HG02938 (cell line): ENCODE measurements around the gene ABCA4.
A peak's percentile ranks its signal among the peaks of the same experiment; 100 is the strongest.

ENCODE experiments used
- ATAC-seq: cut with Tn5 transposase; IDR thresholded peaks from one replicate; pipeline ENCODE4 v1.9.1; 2021; ENCODE audit warnings: mild to moderate bottlenecking, moderate library complexity; ENCODE audit not compliant: unreplicated experiment

Gene ABCA4

DNA sequence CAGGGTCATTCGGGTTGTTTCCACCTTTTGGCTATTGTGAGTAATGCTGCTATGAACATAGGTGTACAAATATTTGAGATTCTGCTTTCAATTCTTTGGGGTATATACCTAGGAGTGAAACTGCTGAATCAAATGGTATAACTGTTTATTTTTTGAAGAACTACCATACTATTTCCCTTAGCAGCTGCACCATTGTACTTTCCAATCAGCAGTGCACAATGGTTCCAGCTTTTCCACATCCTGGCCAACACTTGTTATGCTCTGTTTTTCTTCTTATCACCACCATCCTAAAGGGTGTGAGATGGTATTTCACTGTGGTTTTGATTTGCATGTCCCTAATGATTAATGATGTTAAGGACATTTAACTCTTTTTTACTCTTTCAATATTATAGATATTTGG is 3.6 kb upstream of the ABCA4 start:
- no peak for ATAC-seq

DNA sequence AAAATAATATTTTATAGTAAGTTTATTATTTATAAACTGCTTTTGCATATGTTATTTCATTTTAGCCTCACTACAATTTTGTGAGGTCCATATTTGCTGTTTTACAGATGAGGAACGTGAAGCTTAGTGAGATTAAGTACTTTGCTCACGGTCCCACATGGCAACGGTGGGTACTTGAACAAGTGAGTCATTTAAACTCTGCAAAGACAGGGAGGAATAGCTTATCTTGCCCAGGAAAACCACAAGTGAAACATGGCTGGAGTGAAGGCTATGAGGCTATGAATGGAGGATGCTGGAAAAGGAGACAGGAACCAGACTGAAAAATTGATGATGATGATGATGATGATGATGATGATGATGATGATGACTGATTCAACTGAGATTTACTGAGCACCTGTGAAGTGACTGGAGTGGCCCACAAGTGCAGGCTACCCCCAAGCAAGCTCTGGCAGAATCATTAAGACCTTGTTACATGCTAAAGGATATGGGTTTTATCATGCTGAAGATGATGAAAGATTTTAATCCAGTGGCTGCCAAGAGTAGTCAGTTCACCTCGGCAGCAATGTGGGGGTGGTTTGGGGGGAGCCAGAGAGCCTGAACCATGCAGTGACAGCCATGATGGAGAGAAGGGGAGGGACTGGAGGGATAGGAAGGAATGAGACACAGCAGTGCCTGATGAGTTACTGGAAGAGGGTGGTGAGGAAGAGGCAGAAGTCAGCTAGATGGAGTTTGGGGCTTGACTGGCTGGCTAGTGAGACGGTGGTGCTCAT is 1.4 kb upstream of the ABCA4 start:
- no peak for ATAC-seq

DNA sequence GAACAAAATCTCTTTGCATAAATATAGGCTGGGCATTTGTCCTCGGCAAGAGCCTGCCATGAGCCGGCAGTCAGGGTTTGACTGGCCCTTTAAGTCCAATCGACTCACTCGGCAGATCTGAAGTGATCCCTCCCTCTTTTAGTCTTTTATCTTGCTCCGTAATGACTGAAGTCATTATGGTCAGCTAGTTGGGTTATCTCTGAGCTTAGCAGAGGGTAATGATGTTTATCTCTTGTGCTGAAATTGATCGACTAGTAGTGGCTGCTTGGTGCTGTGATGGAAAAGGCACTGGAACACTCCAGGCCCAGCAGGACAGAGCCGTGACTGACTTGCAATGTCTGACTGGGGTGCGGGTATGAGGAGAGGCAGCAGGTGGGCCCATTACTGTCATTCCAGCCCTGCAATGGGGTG is 468 bp upstream of the ABCA4 start:
- ATAC-seq, result no peak

DNA sequence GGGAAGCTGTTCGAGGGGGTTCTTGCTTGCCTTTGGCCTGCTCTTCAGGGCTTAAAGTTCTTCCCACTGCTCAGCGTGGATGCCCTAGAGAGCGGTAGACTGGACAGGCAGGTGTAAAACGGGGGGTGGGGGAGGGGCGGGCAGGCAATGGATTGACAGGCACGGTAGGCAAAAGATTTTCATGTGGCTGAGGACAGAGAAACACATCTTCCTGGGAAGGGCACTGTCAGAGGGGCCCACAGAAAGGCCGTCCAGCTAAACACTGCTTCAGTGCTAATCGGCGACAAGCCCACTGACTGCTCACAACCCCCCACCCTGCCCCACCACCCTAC is 412 bp downstream of the ABCA4 start:
- no peak for ATAC-seq

DNA sequence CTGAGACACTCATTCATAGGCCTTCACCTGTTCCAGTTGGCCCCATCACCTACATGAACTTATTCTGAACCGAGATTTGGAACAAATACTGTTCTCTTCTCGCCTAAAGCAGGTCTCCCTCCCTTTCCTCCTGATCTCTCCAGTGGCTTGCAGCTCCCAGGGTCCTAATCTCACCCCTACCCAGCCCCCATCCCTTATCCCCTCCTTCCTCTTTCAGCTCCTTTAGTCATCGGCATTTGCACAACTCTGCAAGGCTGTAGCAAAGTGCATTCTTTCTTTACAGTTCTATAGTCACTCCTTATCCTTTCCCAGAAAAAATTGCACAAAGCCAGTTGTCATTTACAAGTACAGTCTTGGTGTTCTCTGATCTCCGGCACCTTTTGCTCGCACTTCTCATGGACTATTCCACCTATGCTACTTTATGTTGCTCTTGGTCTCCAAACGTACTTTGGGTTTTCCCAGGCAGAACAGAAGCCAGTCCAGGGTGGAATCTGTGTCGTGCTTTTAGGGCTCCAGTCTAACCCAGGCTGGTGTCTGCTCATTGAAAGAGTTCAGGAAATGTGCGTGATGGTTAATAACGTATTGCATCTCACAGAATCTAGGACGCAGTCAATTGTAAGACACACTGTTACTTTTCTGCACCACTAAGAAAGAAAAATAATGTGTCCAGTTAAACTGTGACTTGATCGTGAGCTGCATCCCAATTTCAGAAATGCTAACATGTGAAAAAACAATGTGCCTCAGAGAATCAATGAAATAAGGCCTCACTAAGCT is 965 bp downstream of the ABCA4 start:
- no peak for ATAC-seq

DNA sequence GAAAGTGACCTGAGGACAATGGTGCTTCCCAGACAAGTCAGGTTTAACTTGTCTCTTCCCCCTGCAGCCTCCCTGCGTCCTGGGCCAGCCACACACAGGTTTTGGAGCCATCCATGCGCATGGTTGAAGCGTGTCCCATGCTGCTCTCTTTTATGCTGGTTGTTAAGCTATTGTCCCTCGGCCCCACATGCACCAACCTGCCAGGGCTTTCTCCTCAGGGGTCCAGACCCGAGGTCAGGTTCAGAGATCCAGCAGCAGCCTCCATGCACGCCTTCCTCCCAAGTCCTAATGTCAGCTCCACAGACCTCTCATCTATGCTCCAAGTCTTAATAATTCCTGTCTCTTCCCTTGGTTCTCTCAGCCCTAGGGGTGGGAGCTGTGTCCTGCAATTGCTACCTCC is 1.6 kb downstream of the ABCA4 start:
- ATAC-seq, result no peak

DNA sequence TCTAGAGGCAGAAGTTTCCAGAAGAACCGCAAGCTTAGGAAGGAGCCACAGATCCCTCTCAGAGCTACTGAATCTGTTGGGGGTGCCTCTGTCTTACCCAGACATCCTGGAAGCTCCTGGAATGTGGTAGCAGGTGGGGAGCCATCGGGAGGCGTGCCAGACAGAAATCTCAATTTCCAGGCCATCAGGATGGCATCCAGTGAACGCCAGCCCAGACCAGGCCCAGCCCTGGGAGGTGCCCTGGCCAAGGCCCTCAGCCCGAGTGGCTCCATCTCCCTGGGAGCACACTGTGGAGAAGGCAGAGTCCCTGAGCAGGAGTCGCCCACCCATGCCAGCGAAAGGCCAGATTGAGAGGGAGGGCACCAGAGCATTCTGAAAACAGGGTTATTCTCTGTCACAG is 2.5 kb downstream of the ABCA4 start:
- ATAC-seq, result no peak

DNA sequence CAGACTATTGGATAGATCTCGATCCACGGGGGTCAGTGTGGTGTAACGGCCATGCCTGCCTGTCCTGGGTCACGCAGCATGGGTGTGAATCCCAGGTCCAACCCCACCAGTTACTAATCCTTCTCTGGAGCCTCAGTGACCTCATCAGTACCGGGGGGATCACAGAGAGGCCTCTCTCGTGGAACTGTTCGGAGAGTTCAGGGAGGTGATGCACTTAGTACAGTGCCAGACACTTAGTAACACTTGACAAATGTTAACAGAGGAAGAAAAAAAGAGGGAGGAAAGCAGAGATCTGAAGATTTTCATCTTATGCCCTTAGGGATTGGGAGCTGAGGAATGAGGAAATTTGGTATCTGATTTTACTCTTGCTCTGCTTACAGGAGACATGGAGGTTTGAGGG is 2.9 kb downstream of the ABCA4 start:
- no peak for ATAC-seq

DNA sequence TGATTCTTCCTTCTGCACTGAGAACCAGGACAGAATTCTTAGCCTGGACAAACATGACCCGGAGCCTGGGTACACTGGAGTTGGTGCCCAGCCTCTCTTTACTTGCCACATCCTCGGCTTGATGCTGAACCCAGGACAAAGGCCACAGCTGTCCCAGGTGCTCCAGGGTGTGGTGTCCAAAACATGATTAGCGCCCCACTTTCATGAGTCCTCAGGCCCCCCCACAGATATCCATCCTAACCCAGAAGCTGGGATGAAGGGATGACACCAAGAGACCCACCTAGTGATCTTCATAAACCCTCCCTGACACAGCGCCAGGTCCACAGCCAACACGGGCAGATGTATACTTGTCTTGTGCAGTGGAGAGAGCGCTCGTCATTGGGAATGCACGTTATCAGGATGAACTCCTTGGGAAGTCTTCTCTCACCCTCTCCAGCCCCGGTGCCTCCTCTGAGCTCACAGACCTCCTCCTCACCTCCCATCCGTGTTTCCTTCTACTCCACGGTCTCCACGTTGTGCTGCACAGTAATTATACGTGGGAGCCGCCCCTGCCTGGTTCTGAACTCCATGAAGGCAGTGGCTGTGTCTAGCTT is 3.6 kb downstream of the ABCA4 start:
- no peak for ATAC-seq

DNA sequence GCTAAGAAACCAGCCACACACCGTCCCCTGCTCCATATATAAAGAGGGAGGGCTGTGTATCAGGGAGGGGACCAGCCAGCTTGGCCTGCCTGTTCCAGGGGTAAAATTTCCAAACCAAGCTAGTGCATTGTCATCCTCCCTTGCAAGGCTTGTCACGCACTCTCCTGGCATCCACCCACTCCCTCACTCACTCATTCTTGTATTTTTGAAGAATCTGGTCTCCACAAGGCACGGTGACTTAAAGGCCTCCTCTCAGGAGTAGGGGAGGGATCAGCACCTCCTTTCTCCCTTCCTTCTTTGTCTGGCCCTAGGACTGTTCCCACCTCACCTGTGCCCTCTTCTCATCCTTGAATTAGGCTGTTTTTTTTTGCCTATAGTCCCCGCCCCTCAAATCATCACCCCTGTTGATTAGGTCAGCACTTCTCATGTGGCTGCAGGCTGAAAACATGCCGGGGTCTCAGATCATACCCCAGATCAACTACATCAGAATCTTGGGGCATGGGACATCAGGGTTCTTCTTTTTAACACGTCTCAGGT is 5.0 kb downstream of the ABCA4 start:
- ATAC-seq, result no peak

DNA sequence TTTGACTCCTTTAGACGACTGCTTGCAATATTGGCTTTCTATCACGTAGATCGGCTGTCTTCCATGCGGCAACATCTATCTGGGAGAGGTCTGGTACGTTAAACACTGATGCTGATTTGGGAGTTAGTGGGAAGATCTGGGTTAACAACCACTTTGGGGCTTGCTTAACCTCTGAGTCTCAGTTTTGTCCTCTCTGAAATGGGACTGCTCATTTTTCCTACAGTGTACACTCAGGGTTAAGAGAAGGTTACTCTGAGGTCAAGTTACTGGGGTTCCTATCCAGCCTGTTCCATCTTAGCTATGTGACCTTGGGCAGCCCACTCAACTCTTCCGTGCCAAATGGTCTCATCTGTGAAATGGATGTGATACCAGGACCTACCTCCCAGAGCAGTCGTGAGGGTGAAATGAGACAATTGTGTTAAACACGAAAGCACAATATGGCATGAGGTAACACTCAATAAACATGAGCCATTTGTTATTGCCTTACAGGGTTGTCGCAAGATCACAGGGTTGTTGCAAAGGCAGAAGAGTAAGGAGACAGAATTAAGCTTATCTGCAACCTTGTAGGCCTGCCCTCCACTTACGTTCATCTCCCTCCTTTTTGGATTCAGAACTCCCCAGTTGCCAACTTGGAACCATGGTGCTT is 5.6 kb downstream of the ABCA4 start:
- no peak for ATAC-seq

DNA sequence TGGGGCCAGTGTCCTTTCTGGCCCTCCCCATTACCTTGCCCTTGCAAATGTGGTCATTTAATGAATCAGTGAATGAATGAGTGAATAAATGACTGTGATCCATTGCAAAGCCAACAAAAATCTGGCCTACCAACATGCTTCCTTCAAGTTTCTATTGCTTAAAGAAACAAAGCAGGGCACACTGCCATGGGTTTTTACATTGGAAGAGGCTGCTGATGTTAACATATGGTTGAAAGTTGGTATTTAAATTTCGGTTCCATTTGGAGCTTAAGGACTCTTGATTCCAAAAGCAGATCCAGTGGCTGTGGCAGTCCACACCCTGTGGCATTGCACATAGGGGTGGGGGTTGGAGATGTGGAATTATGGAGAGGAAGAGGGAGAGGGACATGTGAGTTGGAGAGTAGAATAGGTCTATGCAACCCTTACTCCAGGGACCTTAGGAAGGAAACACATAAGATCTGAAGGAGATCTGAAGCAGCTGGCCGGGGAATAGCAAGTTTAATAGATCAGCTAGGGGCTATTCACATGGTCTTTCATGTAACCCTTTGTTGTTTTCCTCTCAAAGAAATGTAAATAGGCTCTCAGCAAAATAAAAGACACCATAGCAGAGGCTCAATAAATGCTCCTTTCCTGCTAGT is 7.2 kb downstream of the ABCA4 start:
- no peak for ATAC-seq

DNA sequence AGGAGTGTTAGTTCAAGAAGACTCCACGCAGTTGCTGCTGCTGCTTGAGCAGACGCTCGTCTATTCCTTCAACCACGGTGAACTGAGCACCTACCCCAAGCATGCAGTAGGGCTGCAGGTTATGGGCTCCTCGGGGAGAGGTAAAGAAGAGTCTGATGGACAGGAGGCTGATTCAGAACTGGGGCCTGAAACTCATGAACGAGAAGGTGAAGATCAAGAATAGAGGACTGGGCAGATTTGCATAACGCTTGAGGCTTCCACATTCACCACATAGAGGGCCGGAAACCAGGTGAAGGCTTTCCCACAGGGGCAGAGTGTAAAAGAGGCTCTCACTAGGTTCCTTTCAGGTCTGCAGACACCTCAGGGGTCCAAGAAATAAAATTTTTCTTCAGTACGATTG is 9.1 kb downstream of the ABCA4 start:
- ATAC-seq, result no peak

DNA sequence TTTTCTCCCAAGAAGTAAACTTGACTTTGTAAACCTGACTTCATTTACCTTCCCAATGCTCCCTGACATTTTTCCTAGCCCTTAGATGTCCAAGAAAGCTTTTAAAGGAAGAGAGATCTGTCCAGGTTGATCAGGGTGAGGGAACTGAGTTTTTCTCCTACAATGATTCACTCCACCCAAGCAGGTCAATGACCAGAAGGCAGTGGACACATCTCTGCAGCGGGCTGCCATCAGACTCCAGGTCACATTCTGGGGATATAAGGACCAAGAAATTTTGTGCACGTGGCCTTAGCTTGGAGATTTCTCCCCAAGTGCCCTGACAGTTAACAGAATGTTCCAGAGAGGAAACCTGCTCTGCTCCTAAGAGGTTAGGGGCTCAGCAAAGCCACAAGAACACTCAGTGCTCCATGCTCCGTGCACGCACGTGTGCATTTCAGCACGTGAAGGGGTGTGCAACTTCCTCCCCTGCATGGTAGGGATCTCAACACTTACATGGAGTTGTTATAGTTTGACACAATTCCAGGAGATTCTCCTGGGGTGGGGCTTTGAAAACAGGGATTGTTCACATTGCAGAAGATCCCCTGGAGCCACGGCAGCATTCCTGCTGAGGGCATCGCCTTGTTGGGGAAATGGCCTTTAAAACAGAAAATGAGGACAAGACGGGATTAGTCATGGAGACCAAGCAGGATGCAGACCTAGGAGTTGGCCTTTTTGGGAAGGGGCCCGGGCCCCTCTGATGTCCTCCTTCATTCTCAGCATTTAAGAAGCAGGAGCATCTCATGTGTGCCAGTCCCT is 9.8 kb downstream of the ABCA4 start:
- no peak for ATAC-seq

DNA sequence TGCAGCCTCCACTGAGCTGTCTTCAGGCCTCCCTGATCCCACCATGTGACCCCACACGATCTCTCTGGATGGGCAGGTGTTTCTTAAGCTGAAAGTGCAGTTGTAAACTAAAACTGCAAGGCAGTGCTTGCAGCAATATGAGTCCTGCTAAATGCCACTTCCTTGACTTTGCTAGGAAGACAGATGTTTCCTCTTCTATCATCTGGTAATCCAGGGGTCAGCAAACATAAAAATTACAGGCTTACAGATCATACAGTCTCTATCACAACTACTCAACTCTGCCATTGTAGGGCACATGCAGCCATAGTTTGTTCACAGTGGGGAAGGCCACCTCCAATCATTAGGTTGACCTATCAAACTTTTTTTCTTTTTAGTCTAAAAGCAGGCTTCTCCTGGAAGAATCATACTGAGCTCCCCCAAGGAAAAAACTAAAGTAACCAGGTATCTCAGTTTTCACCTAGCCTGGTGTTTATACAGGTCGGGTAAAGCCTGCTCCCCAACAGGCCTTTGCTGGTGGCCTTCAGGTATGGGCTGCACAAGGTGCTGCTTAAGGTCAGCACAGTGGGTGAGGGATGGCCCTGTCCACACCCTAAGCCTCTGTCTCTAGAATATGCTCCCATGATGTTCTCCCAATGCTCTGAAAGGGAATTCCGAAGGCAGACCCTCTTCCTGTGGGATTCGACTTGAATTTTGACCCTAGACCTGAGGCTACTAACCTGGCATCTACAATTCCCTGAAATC is 10.8 kb downstream of the ABCA4 start:
- ATAC-seq, result no peak

DNA sequence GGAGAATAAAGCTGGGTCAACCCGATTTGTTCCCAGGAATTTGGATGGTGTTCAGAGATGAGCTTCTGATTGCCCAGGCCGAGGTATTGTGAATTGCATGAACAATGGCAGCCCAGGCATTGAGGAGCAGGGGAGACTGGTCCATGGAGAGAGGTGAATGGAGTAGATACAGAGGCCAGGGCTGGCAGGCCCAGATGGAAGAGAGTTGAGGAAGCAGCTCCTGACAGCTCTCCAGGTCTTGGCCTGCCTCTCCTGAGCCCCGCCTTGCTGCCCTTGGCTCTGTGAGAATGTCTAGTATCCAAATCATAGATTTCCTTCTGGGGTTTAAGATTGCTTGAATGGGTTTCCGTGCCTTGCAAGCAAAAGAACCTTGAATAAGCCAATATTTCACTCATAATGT is 11.5 kb downstream of the ABCA4 start:
- ATAC-seq, result no peak

DNA sequence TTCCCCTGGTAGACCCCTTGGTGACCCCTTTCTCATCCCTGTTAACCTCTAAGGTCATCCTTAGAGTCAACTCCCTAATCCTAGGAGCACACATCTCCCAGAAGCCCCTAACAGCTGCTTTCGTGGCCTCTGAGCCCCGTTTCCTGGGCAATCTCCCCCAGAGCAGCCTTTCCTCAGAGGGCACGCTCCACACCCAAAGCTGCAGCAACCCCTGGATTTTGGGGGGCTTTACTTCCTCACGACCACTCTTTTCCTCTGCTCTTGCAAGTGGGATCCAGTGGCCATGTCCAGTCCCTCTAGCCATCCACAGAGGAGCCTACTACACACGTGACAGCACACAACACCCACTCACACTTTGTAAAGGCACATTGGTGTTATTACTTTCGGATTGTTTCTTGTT is 13.8 kb downstream of the ABCA4 start:
- no peak for ATAC-seq

DNA sequence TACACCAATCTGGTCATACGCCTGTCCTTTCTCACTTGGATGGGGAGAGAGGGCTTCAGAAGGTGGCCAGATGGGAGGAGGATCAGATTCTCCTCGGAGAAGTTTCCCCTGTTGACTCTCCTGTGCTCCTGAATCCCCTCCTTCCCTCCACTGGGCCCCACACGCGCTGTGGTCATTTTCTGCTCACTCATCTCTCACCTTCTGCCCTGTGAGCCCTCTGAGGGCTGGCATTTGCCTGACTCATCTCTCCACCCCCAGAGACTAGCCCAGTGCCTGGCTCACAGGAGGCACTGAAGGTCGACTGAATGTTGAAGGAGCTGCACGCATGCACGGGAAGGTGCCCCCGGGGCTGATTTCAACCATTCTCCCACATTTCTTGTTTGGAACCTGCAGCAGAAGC is 14.2 kb downstream of the ABCA4 start:
- no peak for ATAC-seq

DNA sequence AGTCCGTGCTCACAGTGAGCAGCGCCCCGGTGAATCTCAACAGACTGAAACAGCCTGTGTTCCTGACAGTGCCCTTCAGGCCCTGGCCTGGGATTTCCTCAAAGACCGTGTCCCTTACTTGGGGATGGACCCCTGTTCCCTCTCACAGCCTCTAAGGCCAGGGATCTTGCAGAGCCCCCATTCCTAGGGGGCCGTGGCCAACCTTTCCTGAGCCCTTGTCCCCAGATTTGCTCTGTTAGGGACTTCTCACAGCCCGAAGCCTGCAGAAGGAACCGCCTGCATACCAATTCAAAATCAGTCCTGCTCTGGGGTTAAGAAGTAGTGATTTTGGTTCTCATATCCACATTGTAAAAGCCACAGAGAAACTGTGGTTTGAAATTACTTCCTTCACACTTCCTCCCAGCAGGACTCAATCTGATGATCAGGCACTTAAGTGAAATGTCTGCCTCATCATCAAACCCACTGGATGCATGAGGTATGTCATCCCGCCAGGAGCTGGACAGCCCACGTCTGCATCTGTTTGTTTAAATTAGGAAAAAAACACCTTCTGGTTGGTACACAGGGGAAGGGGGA is 14.9 kb downstream of the ABCA4 start:
- peak; percentile 58 for ATAC-seq
